Activated naive CD8-positive, alpha-beta T cell (primary cell): ENCODE results near the gene CXorf49.

Experiments
- H3K27ac Mint-ChIP-seq: one replicate; pipeline ENCODE4 v1.8.0; 2021; ENCODE audit warnings: mixed read lengths
- H3K27me3 Mint-ChIP-seq: one replicate; pipeline ENCODE4 v1.8.0; 2021; ENCODE audit warnings: mixed read lengths
- H3K36me3 Mint-ChIP-seq: one replicate; pipeline ENCODE4 v1.8.0; 2021; ENCODE audit warnings: mixed read lengths
- H3K4me1 Mint-ChIP-seq: one replicate; pipeline ENCODE4 v1.8.0; 2021; ENCODE audit warnings: low read depth, mixed read lengths
- H3K4me3 Mint-ChIP-seq: one replicate; pipeline ENCODE4 v1.8.0; 2021; ENCODE audit warnings: mild to moderate bottlenecking, mixed read lengths
- H3K9me3 Mint-ChIP-seq: one replicate; pipeline ENCODE4 v1.8.0; 2021; ENCODE audit warnings: low read depth, mixed read lengths

Gene CXorf49

DNA sequence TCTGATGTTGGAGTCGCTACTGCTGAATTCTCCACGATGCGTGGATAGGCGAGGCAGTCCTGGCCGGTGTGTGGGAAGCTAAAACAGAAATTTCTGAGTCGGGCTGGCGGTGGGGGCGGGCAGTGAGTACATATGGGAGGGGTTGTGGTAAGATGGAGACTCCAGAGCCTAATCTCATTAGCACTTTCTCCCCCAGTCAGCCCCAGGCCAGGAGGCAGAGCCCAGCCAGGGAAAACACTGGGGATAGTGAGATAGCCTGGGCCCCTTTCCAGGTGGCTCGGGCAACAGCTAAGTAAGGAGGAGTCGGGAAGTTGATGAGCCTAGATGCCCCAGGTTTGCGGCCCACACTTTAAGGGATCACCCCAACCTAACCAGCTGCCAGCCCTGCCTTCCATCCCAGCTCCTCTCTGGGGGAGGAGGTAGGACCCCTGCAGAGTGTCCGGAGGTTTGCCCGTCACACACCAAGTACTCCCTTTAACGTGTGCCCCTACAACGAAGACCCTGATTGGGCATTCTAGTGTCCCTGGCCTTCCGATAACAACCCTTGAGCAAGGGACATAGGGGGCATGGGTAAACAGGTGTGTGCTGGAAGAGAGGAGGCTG is 53.1 kb downstream of the CXorf49 start:
- no peak overlapping the region for H3K4me3 Mint-ChIP-seq
- H3K9me3 Mint-ChIP-seq: no peaks in the 10 kb centered on the region
- H3K36me3 Mint-ChIP-seq: no peaks in the 10 kb centered on the region
- H3K27ac Mint-ChIP-seq: no peak overlapping the region
- no peaks in the 10 kb centered on the region for H3K27me3 Mint-ChIP-seq
- H3K4me1 Mint-ChIP-seq: peaks cover 16% of the 10 kb centered on the region
